Activated CD4-positive, alpha-beta T cell treated with anti-CD3 and anti-CD28 coated beads, Interleukin-2, amount 50 U/mL, for 48 hours (primary cell): Measurements from ENCODE around the gene PPP2R1B.
"Not testable (repeated sequence)": the region's sequence is repeated elsewhere in the genome, so short reads cannot be mapped to it uniquely, and the experiment has no call there.

Experiments used
- DNase-seq, 2 experiments: peaks; one replicate each; pipeline ENCODE4 v3.0.0-alpha.2; 2020

Gene PPP2R1B

DNA sequence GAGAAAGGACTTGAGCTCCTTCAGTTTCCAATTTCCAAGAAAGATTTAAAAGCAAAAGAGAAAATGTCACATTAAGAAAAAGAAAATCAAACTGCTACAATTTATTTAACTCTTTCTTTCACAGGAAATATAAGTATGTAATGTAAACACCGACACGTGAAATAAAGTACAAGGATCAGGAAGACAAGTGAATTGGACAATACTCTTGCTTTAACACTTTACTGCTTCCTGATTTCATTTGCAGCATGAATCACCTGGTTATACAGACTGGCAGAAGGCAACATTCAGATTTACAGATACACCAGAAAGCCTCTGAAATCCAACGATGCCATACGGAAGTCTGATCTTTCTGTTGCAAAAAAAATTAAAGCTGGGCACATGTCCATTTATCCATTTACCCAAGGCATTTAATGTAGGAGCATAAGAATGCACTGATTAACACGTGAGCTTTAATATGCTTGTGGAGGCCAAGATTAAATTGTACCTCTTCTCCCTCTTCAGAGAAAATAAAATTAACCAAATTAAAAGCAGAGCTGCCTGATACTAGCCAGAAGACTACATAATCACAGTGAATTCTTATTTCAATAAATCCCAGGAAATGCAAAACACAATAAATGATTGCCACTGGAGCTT lies 16.0 kb upstream of the PPP2R1B start:
- DNase-seq, result no peak

- no peak for DNase-seq
These were observed 12.9 kb upstream of the PPP2R1B start for GRCh38 chr11:111779118-111779517.

GRCh38 chr11:111778047-111778558 lies 11.9 kb upstream of the PPP2R1B start:
- DNase-seq, result no peak

- no peak for DNase-seq
These were observed 11.2 kb upstream of the PPP2R1B start for GRCh38 chr11:111777094-111778046.

DNA sequence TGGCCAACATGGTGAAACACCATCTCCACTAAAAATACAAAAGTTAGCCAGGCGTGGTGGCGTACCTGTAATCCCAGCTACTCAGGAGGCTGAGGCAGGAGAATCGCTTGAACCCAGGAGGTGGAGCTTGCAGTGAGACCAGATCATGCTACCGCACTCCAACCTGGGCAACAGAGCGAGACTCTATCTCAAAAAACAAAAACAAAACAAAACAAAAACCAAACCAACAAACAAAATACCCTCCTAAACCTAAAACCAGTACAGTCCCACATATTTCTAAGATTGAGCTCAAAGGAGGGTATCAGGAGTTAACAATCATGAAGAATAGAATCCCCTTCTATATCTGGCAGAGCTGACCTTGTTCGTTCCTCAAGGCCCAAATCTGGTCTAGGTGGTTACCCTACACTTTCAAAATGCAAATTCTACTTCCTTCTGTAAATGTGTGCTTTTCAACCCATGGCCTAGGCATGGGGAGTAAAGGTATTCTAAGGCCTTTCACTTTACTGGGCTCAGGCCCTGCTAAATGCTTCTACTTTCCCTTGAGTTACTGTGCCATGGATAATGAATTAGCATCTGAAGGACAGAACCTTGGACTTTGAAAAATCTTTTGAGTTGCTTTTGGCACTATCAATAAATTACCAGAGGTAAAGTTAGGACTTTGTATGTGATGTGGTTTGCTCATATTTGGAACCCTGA lies 10.4 kb upstream of the PPP2R1B start:
- DNase-seq, result no peak

GRCh38 chr11:111774955-111775710 lies 8.9 kb upstream of the PPP2R1B start:
- DNase-seq, result no peak

- no peak for DNase-seq
These were observed 6.3 kb upstream of the PPP2R1B start for GRCh38 chr11:111772535-111772934.

DNA sequence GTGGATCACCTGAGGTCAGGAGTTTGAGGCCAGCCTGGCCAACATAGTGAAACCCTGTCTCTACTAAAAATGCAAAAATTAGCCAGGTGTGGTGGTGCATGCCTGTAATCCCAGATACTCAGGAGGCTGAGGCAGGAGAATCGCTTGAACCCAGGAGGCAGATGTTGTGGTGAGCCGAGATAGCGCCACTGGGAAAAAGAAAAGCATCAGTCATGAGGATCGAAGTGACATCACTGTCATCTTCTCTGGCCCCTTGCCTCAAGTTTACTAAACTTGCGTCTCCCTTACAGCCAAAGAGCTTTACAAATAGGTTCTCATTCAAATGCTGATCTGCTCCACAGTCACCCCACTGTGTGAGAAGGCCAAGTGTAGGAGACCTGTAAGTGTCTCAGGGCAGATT lies 5.0 kb upstream of the PPP2R1B start:
- not testable (repeated sequence) for DNase-seq

DNA sequence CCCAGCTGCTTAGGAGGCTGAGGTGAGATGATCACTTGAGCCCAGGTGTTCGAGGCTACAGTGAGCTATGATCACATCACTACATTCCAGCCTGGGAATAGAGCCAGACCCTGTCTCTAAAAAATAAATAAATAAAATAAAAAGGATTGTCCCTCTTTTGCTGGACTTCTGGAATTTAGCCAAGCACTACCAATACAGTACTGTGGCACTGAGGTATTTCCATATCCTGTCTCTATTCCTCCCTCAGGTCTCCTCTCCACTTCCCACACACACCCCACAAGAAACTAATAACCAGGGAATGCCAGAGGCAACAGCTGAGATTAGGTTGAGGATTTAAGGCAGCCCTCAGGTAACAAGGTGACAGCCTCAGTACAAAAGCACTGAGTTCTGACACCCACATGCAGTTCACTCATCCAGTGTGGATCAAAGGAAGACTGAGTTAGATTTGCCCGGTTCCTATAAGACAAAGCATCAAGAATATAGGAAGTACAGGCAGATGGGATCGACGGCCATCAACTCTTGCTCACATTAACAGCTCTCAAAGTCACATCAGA lies 4.5 kb upstream of the PPP2R1B start:
- DNase-seq, result no peak

- no peak for DNase-seq
These were observed 599 bp upstream of the PPP2R1B start for GRCh38 chr11:111766834-111767142.

GRCh38 chr11:111765320-111765983 lies 737 bp downstream of the PPP2R1B start:
- peak in 1 of 2 experiments; percentile 9 for DNase-seq

DNA sequence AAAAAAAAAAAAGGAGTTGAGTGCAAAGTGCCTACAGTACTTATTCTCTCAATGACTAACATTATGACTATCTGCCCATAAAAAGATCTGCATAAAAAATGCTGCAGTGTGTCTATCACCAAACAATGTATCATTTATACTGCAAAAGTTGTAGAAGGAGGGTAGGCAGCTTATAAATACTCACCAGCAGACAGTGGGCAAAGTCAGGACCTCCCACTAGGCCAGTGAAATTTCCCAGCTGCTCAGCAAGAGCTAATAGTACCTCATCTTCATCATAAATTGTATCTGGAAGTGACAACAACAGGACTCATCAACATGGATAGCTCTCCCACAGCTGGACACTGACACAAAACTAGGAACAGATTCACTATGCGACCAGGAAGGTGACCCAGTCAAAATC lies 1.6 kb downstream of the PPP2R1B start:
- no peak for DNase-seq

DNA sequence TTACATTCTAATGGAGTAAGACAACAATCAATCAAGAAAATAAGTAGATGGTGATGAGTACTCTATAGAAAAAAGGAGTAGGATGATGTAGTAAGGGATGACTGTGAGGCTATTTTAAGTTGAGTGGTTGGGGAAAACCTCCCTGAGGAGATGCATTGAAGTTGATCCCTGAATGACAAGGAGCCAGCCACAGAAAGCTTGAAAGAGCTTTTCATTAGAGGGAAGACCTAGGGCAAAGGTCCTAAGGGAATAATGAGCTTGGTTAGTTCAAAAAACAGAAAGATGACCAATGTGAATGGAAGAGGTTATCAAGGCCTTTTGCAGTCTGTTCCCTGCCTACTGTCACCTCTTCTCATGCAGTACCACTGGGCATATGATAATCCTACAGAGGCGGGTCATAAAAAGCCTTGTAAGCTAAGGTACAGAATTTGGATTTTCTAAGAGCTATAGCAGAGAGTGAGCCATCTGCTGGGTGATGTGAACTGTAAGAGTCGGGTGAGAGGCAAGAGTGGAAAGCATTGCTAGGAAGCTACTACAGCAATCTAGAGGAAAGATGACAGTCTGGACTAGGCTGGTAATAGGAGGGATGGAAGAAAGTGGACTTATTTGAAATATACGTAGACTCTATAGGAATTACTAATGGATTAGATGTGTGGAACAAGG lies 3.1 kb downstream of the PPP2R1B start:
- no peak for DNase-seq

DNA sequence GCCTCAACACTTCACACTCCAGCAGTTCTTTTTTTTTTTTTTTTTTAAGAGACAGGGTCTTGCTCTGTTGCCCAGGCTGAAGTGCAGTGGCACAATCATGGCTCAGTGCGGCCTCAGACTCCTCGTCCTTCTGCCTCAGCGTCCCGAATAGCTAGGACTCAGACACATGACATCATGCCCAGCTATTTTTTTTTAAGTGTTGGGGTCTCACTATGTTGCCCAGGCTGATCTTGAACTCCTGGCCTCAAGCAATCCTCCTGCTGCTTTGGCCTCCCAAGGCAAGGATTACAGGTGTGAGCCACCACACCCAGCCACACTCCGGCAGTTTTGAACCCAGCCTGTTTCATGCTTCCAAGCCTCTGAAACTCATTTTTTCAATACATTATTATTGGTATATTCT lies 3.7 kb downstream of the PPP2R1B start:
- DNase-seq, result no peak

- DNase-seq, result no peak
These were observed 5.2 kb downstream of the PPP2R1B start for GRCh38 chr11:111761036-111761435.

DNA sequence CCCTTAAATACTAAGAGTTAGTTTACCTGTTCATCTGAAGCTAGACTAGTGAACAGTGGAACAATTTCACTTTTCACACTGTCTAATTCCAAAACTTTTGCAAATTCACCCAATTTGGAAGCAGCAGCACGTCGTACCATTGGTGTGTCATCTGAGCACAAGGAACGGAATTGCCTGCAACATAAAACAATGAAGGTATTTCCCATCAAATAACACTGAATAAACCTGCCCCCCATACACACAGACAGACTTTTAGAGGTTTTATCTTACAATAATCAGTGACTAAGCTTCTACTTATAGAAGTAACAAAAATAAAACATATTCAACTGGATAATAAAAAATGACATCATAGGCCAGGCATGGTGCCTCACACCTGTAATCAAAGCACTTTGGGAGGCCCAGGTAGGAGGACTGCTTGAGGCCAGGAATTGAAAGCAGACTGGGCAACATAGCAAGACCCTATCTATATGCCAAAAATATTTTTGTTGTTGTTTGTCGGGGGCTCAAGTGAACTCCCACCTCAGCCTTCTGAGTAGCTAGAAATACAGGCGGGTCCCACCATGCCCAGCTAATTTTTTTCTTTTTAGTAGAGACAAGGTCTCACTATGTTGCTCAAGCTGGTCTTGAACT lies 6.3 kb downstream of the PPP2R1B start:
- no peak for DNase-seq

GRCh38 chr11:111759376-111759775 lies 6.8 kb downstream of the PPP2R1B start:
- no peak for DNase-seq

GRCh38 chr11:111756097-111756496 lies 10.1 kb downstream of the PPP2R1B start:
- no peak for DNase-seq

DNA sequence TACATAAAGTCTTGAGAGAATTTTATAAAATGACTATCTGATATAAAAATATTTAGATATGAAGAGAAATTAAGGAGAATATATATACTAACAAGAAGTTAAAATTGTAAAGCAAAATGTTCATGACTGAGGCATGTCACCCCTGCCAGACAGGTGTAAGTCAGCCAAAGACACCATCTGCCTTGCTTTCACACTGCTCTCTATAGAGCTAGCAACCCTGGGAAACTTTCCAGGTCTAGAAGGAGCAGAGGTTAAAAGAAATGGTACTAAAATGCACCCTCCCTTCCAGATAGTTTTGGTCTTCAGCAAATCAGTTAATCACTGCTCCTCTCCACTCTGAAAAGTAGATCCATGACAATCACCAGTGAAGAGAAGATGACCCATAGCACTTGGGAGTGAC lies 16.5 kb downstream of the PPP2R1B start:
- no peak for DNase-seq

DNA sequence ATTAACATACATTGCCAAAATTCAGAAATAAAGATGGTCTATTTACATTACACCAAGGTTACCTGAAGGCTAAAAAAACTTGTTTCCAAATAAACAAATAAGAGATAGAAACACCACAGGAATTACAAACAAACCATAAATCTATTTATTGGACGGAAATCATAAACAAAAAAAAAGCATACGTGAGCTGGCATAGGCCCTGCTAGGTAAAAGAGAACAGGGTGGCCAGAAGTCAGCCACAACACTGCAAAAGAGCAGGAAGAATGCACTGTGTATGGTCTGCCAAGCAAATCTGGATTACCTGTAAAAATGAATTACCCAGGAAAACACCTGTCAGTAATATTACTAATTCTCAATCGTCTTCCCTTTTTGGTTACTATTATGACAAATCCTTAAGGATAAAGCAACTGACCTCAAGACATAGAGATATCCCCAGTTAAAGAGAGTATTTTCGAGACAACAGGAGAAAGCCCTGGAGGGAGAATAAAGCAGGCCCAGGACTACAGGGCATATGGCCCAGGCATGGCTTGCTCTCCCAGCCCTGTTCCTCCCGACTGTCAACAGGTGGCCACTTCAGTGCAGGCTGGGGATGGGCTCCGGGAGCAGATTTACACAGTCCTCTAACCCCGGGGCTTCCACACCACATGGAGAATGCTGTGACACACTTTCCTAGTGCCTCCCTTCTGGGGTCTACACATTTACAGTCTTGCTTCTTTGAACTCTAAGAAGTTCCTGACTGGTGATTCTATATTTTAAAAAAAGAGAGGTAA lies 18.0 kb downstream of the PPP2R1B start:
- no peak for DNase-seq
